Activated T-cell treated with anti-CD3 and anti-CD28 coated beads, Interleukin-2, amount 50 U/mL, for 1 hour (primary cell): ENCODE measurements around the gene NVL.
A peak's percentile ranks its signal among the peaks of the same experiment; 100 is the strongest.
"Not testable (repeated sequence)": the region's sequence is repeated elsewhere in the genome, so short reads cannot be mapped to it uniquely, and the experiment has no call there.

Experiments
- DNase-seq: peaks from one replicate; pipeline ENCODE4 v3.0.0-alpha.2; 2020

Gene NVL

DNA sequence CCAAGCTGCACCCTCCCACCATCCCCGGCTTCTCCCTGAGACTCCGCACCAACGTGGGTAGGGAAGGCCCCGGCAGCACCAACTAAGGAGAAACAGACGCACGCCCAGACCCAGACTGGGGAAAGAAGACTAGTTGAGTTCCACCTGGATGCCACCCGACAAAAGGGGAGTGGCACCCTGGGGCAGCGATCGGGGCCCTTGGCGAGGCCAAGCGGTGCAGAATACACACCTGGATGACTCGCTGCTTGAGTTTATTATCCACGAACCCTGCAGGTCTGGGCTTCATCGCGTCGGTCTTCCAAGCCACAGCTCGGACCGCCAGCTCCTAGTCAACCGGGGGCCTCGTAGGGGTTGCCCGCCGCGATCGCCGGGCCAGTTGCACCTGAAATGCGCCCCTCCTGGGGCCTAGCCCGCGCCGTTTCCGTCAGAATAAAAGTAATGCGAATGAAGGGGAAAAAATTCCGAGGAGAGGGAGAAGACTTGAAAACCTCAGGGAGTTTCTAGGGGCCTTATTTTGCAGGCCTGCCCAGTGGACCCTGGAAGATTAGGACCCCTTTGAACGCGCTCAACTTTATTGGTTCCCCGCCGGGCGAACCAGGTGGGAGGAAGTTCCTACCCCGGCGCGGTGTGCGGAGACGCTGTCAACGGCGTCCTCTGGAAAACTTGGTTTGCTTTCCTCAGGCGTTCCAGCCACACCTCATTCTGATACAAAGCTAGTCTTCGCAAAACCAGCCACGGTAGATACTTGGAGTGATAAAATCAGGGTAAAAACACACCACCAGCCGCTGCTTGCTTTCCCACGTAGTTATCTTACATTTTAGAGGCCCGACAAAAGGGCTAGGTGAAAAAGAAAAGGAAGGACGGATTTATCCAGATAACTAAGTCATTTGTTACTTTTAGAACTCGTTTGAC, at the start of gene NVL:
TSS of gene NVL (minus strand) at position 331 of the 912 bp plus-strand sequence. CDS start at position 286, 45 bp downstream.
- DNase-seq: peak; percentile 87

DNA sequence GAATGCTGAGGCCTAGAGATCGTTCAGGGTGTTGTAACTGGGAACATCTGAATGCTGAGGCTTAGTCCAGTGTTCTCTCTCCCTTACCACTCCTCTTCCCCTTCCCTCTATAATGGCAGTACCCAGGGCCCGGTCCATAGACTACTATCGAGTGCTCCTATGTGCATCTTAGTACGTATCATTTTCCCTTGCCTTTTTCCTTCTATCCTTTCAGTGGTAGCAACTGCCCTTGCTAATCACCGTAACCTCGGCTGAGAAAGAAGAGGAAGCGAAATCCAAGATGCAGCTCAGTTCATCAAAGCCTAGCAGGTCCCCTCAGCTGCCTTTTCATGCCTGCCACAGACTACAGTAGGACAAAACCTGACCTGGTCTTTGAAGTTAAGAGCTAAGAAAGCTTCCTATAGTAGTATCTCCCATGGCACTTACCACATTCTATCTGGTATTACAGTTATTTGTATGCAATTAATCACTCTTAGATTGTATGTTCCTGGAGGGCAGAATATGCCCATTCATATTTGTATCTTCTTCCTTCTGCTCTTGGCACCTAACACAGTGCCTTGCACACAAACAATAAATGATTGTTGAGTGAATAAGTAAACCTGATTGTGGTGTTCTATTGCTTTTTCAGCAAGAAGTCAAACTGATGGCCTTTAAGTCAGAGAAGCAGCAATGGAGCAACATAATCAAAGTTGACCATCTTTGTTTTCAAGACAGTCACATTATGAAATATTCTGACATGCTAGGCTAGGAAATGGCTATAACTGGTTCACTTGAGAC, 49.1 kb upstream of the NVL start:
- no peak for DNase-seq

DNA sequence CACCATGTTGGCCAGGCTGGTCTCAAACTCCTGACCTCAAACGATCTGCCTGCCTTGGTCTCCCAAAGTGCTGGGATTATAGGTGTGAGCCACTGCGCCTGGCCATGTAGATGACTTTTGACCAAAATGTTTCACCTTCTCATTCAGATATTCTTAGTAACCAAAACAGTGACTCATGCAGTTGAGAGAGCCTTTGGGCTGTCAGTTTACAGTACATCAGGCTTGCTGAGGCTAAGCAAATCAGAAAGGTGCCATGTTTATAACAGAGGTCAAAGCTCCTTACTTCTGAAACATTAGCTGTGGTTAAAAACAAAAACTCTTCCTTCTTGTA, 47.7 kb upstream of the NVL start:
- no peak for DNase-seq

DNA sequence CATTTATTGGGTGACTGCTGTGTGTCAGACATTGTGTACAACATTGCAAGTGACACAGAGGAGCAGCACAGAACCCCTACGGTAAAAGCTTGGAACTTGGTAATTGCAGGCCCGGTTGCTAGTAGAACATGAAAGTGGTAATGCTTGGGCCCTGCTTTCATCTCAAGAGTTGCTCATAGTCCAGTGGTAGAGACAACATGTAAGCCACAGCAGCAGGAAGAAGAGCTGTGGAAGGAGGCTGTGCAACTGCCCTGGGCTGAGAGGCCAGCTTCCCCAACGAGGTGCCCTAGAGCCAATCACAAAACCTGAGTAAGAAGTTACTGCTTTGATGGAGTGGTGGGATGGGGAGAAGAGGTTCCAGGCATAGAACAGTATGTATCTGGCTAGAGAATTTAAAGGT, 45.1 kb upstream of the NVL start:
- DNase-seq: no peak

DNA sequence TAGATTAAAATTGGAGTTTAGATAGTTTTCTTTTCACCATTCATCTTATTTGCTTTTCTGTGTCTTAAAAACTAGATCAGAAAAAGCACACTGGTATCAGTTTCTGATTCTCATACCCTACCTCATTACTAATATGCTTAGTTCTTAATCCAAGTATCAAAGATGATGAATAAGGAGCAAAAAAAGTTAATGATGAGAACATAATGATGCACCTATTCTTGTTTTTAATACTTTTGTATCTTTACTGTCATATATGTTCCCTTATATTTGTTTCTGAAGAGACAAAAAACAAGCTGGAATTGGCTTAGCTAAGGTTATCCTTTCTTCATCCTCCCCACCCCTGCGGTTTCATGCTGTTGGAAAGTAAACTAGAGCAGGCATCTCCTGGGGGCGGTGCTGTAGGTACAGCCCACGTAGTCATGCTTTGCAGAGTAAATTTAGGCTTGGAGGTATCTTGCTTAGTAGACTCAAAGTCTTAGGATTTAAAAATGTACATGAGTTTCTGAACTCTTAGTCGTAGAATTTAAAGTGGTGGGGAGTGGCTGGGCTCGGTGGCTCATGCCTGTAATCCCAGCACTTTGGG, 43.1 kb upstream of the NVL start:
- DNase-seq: no peak

DNA sequence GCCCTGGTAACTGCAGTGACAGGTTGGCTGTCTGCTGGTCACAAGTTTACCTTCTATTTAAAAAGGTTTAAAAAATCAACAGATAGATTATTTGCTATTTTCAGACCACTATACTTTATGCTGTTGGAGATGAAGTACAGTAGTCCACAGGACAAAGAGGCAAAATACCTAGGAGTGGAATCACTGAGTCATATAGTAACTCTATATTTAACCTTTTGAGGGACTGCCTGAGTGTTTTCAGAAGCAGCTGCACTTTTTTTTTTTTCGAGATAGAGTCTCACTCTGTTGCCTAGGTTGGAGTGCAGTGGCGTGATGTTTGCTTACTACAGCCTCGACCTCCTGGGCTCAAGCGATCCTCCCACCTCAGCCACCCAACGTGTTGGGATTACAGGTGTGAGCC, 38.4 kb upstream of the NVL start:
- DNase-seq: no peak

DNA sequence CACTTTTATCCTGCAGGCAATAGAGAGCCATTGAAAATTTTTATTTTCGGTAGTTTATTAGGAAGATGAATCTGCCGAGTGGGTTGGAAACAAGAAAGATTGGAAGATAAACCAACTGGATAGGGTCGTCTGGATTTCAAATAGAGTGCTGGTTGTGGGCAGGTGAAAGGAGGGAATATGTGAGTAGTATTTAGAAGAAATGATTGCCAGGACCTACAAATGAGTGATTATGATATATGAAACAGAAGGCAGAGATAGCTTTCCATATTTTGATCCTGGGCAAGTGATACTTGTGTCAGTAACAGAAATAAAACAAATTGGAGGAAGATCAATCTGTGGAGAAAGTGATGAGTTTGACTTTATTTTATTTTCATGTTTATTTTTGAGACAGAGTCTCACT, 29.2 kb upstream of the NVL start:
- DNase-seq: no peak

DNA sequence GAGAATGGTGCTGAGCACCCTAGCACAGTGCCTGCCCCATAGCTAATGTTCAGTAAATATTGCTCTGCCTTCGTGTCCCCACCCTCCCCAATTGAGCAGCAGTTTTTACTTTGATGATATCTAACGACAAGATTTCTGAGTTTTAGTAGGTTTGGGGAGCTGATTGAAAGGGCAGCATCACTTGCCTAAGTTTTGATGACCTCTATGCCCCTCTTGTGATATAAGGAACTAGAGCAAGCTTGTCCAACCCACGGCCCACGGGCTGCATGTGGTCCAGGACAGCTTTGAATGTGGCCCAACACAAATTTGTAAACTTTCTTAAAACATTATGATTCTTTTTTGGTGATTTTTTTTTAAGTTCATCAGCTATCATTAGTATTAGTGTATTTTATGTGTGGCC, 28.3 kb upstream of the NVL start:
- DNase-seq: no peak

DNA sequence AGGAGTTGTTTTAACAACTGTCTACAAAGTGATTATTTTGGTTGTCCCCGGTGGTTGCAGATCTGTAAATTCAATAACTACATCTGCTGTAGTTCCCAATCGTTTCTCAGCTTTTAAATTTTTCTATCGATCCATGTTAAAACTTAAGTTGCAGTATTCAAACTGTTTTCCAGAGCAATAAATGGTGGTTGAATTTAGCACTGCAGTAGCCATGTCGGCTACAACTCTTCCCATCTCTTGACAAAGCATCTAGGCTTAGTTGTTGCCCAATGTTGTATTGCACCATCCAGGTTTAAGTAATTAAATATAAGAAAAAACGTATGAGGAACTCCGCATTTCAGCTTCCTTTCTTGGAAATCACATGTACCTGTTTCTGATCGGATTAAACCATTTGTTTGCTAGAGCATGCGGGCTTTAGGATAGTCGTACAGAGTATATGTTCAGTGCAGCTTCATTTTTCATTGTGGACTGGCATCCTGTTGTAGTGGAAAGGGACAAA, 27.7 kb upstream of the NVL start:
- DNase-seq: no peak

DNA sequence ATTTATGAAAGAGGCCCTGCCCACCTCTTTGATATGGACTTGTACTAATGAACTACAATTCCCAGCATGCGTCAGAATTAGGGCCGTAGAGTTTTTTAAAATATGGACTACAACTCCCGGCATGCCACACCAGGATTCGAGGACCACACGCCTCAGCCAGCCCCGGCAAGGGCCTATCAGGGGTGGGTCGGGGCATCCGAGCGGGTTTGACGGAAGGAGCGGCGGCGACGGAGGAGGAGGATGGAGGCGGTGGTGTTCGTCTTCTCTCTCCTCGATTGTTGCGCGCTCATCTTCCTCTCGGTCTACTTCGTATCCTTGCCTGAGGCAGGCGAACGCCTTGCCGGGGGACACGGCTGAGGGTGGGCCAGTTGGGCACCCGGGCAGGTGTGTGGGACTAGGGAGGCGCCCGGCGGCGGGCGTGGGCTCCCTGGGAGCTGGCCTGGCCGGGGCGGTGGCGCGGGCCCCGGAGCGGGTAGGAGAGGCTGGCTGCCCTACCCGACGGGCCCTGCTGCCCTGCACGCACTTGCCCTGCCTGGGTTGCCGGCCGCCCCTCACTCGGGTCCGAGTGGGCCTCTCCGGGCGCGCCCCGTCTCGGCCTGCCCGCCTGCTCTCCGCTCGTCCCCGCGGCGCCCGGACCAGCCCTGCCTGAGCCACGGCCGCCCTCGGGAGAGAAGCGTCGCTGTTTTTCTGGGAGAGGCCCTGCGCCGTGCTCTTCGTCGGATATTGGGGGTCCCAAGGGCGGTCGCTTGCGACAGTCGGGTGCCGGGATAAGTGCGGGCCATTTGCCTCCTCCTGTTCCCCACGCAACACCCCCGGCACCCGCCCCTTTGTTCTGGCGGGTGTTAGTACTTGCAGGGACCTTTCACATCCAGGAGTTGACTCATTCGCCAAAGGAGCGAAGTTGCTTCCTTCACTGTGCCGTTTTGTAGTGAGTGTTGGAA, 27.0 kb upstream of the NVL start, which contains the start of gene CNIH4:
TSS of gene CNIH4 (plus strand) at position 195 of the 941 bp plus-strand sequence. CDS start at position 241, 46 bp downstream.
- DNase-seq: peak; percentile 85

DNA sequence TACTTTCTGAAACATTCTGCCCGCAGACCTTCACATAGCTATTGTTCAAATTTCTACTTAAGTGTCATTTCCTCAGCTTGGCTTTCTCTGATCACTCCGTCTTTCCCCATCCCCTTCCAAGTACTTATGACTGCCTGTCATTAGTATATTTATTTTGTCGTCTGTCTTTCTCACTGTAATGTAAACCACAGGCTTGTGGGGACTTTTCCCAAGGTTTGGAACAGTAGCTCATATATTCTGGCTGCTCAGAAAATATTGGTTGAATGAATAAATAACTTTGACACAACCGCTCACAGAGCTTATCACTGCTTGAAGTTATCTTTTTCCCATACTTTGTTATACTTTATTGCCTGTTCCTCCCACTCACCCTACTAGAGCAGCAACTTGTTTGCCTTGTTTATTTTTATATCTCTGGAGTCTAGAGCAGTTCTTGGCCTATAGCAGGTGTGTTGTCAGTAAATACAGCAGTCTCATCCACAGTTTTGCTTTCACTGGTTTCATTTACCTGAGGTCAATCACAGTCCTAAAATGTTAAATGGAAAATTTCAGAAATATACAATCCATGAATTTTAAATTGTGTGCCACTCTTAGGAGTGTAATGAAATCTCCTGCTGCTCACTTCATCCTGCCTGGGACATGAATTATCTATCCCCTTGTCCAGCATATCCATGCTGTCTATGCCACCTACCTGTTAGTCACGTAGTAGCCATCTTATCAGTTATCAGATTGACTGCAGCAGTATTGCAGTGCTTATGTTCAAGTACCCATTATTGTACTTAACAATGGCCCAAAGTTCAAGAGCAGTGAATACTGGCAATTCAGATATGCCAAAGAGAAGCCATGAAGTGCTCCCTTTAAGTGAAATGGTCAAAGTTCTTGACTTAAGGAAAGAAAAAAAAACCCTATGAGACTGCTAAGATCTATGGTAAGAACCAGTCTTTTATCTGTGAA, 24.3 kb upstream of the NVL start:
- no peak for DNase-seq

DNA sequence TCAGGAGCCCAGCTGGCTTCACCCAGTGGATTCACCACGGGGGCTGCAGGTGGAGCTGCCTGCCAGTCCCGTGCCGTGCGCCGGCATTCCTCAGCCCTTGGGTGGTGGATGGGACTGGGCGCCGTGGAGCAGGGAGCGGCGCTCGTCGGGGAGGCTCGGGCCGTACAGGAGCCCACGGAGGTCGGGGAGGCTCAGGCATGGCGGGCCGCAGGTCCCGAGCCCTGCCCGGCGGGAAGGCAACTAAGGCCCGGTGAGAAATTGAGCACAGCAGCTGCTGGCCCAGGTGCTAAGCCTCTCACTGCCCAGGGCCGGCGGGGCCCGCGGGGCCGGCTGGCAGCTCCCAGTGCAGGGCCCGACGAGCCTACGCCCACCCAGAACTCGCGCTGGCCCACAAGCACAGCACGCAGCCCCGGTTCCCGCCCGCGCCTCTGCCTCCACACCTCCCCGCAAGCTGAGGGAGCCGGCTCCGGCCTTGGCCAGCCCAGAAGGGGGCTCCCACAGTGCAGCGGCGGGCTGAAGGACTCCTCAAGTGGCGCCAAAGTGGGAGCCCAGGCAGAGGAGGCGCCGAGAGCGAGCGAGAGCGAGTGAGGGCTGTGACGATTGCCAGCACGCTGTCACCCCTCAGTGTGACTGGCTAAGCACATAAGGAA, 22.6 kb upstream of the NVL start:
- not testable (repeated sequence) for DNase-seq

DNA sequence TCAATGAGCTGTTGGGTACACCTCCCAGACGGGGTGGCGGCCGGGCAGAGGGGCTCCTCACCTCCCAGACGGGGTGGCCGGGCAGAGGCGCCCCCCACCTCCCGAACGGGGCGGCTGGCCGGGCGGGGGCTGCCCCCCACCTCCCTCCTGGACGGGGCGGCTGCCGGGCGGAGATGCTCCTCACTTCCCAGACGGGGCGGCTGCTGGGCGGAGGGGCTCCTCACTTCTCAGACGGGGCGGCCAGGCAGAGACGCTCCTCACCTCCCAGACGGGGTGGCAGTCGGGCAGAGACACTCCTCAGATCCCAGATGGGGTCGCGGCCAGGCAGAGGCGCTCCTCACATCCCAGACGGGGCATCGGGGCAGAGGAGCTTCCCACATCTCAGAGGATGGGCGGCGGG, 19.7 kb upstream of the NVL start:
- not testable (repeated sequence) for DNase-seq

DNA sequence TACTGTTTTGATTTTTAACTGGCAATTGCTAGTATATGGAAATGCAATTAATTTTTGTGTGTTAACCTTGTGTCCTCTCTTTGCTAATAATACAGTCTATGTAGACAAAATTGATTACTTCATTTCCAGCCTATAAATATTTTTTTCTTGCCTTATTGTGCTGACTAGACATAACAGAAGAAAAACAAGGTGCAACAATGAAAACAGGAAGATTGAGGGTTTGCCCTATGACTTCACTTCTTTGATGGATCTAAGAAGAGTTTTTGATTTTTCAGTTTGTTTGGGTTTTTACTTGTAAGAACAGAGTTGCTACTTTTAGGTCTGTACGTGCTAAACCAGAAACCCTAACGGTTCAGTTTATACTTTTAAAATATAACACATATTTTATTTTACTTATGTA, 18.2 kb upstream of the NVL start:
- DNase-seq: no peak

DNA sequence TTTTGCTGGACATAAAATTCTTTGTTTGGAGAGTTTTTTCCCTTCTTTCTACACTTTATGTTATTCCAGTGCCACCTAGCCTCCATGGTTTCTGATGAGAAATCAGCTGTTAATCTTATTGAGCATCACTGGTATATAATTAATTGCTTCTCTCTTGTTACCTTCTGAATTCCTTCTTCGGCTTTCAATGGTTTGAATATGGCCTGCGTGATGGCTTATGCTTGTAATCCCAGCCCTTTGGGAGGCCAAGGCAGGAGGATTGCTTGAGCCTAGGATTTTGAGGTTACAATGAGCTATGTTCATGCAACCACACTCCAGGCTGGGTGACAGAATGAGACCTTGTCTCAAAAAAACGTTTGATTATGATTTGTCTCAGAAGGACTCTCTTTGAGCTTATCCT, 13.7 kb upstream of the NVL start:
- DNase-seq: no peak

DNA sequence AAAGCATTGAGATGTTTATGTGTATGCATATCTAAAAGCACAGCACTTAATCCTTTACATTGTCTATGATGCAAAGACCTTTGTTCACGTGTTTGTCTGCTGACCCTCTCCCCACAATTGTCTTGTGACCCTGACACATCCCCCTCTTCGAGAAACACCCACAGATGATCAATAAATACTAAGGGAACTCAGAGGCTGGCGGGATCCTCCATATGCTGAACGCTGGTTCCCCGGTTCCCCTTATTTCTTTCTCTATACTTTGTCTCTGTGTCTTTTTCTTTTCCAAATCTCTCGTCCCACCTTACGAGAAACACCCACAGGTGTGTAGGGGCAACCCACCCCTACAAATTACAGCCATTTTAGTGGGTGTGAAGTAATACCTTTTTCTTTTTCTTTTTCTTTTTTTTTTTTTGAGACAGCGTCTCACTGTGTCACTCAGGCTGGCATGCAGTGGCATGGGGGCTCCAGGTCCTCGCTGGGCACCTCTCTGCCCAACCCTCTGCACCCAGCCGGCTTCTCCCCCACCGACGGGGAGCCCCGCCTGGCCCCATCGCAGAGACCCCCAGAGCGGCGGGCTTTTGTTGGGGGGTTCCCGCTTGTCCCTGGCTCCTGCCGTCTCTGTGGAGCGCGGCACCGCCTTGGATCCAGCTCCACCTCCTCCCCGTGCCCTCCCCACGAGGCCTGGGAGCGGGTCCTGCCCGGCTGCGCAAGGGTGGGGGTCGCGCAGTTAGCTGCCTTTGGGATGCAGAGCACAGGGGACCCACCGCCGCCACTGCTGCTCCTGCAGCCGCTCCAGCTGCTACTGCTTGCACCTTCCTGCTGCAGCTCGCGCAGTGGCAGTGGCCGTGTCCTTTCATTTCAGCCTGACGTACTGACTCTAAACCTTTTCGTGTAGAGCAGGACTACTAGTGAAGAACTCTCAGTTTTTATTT, 10.7 kb upstream of the NVL start:
- DNase-seq: peak; percentile 45

DNA sequence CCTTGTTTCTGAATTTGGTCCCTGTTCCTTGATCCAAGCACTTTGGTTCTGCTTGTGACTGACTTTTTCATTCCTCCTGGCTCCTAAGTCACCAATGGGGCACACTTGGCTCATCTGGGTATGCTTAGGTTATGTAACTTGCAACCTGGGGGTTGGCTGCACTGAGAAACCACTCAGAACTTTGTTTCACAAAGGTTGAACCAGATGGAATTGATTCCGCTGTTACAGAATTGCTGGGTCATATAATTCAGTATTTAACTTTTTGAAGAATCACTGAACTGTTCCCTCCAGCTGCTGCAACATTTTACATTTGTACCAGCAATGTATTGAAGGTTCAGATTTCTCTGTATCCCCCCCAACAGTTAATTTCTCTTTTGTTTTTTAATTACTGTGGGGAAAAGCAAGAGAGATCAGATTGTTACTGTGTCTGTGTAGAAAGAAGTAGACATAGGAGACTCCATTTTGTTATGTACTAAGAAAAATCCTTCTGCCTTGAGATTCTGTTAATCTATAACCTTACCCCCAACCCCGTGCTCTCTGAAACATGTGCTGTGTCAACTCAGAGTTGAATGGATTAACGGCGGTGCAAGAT, 9.6 kb upstream of the NVL start:
- DNase-seq: no peak

DNA sequence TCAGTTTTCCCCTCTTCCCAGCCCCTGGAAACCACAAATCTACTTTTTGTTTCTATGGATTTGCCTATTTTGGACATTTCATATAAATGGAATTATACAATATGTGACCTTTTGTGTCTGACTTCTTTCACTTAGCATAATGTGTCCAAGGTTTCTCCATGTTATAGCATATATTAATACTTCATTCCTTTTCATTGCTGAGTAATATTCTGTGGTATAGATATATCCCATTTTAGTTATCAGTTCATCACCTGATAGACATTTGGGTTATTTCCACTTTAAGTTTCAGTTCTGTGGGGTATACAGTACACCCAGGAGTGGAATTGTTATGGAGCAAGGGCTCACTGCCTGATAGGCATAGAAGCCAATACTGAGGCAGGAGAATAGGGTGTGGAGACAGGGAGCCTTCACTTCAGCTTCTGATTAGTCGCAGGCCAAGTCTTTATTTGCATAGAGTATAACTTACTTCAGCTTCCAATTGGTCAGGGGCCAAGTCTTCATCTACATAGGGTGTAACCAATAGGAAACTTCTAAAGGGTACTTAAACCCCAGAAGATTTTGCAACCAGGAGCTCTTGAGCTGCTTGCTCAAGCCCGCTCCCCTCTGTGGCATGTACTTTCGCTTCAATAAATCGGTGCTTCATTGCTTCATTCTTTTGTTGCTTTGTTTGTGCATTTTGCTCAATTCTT, 8.3 kb upstream of the NVL start:
- DNase-seq: no peak
